ENCODE measurements around the gene FANK1. TPM values are rescaled to one million over a fixed set of nuclear protein-coding genes. Genes with fewer than 3 reads are reported as not detected.

The FANK1 gene
- total RNA-seq, 1 experiment from 2014 or later = 2.5 TPM

GRCh38 chr10:126006906-126007305, 110.5 kb downstream of the FANK1 start:
- Mint-ChIP-seq H3K9me3 (ENCODE audit: unreplicated experiment) (no peaks in the 10 kb centered on the region), H3K4me1 (ENCODE audit: insufficient read depth, unreplicated experiment) (no peaks in the 10 kb centered on the region), H3K27me3 (ENCODE audit: insufficient read depth, unreplicated experiment) (no peaks in the 10 kb centered on the region), H3K4me3 (ENCODE audit: unreplicated experiment) (no peak overlapping the region), H3K36me3 (ENCODE audit: insufficient read depth, unreplicated experiment) (peaks cover 4% of the 10 kb centered on the region), H3K27ac (ENCODE audit: low read depth, unreplicated experiment) (no peak overlapping the region)
- intact Hi-C loops (cut with micrococcal nuclease) = no loop called here
- ChIA-PET CTCF (interaction anchor here (0.6 kb wide), 1 partner anchor 1354 kb away, joined by 3 read pairs; no protein-coding TSS in a partner anchor), POLR2A (no interaction called here)
- no TSS peak for BruUV-seq (replicated peaks)
- no peak for TF ChIP-seq CTCF (IDR thresholded peaks at IDR 0.05; ENCODE audit: unreplicated experiment)
- DNase-seq (ENCODE audit: unreplicated experiment) = no peak

- no peak for DNase-seq (ENCODE audit: unreplicated experiment)
- ChIA-PET POLR2A (interaction anchor here (0.8 kb wide), 1 partner anchor 128 kb away, joined by 5 read pairs; no protein-coding TSS in a partner anchor), CTCF (interaction anchor here (0.6 to 1.0 kb wide), 2 partner anchors 27 to 421 kb away, joined by 3 to 4 read pairs; no protein-coding TSS in a partner anchor)
- intact Hi-C loops (cut with micrococcal nuclease) = no loop called here
- Mint-ChIP-seq H3K4me1 (ENCODE audit: insufficient read depth, unreplicated experiment) (peaks cover 18% of the 10 kb centered on the region), H3K27me3 (ENCODE audit: insufficient read depth, unreplicated experiment) (no peaks in the 10 kb centered on the region), H3K36me3 (ENCODE audit: insufficient read depth, unreplicated experiment) (peaks cover under 1% of the 10 kb centered on the region), H3K27ac (ENCODE audit: low read depth, unreplicated experiment) (no peak overlapping the region), H3K9me3 (ENCODE audit: unreplicated experiment) (no peaks in the 10 kb centered on the region), H3K4me3 (ENCODE audit: unreplicated experiment) (no peak overlapping the region)
- TF ChIP-seq CTCF (IDR thresholded peaks at IDR 0.05; ENCODE audit: unreplicated experiment) = no peak
- no TSS peak for BruUV-seq (replicated peaks)
These were observed 113.3 kb downstream of the FANK1 start for GRCh38 chr10:126009650-126010049.

GRCh38 chr10:126011995-126012394, 115.6 kb downstream of the FANK1 start:
- Mint-ChIP-seq H3K27ac (ENCODE audit: low read depth, unreplicated experiment) (no peak overlapping the region), H3K27me3 (ENCODE audit: insufficient read depth, unreplicated experiment) (no peaks in the 10 kb centered on the region), H3K36me3 (ENCODE audit: insufficient read depth, unreplicated experiment) (no peaks in the 10 kb centered on the region), H3K4me1 (ENCODE audit: insufficient read depth, unreplicated experiment) (peaks cover 27% of the 10 kb centered on the region), H3K4me3 (ENCODE audit: unreplicated experiment) (no peak overlapping the region), H3K9me3 (ENCODE audit: unreplicated experiment) (no peaks in the 10 kb centered on the region)
- DNase-seq (ENCODE audit: unreplicated experiment) = no peak
- ChIA-PET POLR2A (no interaction called here), CTCF (no interaction called here)
- intact Hi-C loops (cut with micrococcal nuclease) = no loop called here
- BruUV-seq (replicated peaks) = no TSS peak
- no peak for TF ChIP-seq CTCF (IDR thresholded peaks at IDR 0.05; ENCODE audit: unreplicated experiment)

GRCh38 chr10:126012485-126012884, 116.1 kb downstream of the FANK1 start:
- Mint-ChIP-seq H3K4me3 (ENCODE audit: unreplicated experiment) (no peak overlapping the region), H3K27me3 (ENCODE audit: insufficient read depth, unreplicated experiment) (no peaks in the 10 kb centered on the region), H3K27ac (ENCODE audit: low read depth, unreplicated experiment) (no peak overlapping the region), H3K9me3 (ENCODE audit: unreplicated experiment) (no peaks in the 10 kb centered on the region), H3K4me1 (ENCODE audit: insufficient read depth, unreplicated experiment) (peaks cover 30% of the 10 kb centered on the region), H3K36me3 (ENCODE audit: insufficient read depth, unreplicated experiment) (no peaks in the 10 kb centered on the region)
- TF ChIP-seq CTCF (IDR thresholded peaks at IDR 0.05; ENCODE audit: unreplicated experiment) = no peak
- ChIA-PET CTCF (interaction anchor here (0.6 kb wide), 1 partner anchor 374 kb away, joined by 3 read pairs; no protein-coding TSS in a partner anchor), POLR2A (no interaction called here)
- intact Hi-C loops (cut with micrococcal nuclease) = no loop called here
- BruUV-seq (replicated peaks) = no TSS peak
- peak; percentile 22 for DNase-seq (ENCODE audit: unreplicated experiment)
